Kidney epithelial cell (primary cell): ENCODE data around the gene ATP5F1A. TPM values are rescaled to one million over a fixed set of nuclear protein-coding genes. Genes with fewer than 3 reads are reported as not detected.

Experiments
- DNase-seq: peaks from one replicate; pipeline ENCODE4 v3.0.0-alpha.2; 2010; ENCODE audit warnings: low read depth
- H3K27me3 ChIP-seq: 2 replicates; pipeline ENCODE4 v1.6.0; 2011; ENCODE audit warnings: low read length; ENCODE audit not compliant: control insufficient read depth, insufficient read depth
- H3K36me3 ChIP-seq: 2 replicates; pipeline ENCODE4 v1.5.1; 2011; ENCODE audit warnings: low read length; ENCODE audit not compliant: control insufficient read depth, insufficient read depth
- H3K4me3 ChIP-seq: 2 replicates; pipeline ENCODE4 v1.5.1; 2011; ENCODE audit warnings: low read depth, mild to moderate bottlenecking, control low read depth, low read length
- total RNA-seq: library from RNA; depleted of rRNA; stranded (reverse); fragments of >200 nt; gene quantifications from 2 replicates; pipeline ENCODE4 v1.2.3, GENCODE V29; 2015
- TF ChIP-seq, protein P1 (sequence below): IDR thresholded peaks from 2 replicates; pipeline ENCODE4 v1.5.1; 2011; ENCODE audit warnings: mild to moderate bottlenecking, moderate library complexity, low read length, control low read depth, inconsistent platforms; ENCODE audit not compliant: insufficient read depth, poor library complexity, severe bottlenecking

ATP5F1A gene
- total RNA-seq, 1 donor from 2014 or later: 364 TPM

DNA sequence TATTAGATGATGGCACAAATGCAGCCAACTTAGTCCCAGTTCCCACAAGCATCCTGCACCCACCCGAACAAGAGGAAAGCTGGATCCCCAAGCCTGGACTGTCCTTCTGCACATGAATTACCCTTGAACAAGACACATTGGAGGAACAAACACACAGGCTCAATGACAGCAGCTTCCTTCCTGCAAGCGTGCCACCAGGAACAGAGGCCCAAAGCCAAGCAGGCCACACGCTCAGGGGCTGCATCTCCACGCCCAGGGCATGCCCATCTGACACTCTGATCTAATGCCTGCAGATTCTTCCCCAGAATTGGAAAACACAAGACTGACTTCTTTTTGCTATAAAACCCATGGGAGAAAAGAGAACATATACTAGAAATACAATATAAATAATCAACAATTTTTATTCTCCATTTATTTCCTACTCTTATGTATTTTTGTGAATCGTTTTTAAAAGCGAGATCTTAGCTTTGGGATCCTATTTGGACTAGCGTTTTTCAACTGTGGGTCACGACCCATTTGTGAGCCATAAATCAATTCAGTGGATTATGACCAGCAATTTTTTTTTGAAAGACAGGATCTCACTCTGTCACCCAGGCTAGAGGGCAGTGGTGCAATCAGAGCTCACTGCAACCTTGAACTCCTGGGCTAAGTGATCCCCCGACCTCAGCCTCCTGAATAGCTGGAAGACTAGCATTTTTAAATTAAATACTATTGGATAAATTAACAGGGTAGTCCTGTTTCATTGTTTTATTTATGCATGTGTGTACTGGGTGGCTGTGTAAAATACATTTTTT lies 60.4 kb downstream of the ATP5F1A start:
- no peaks in the 10 kb centered on the region for H3K27me3 ChIP-seq
- DNase-seq: no peak
- H3K36me3 ChIP-seq: no peaks in the 10 kb centered on the region
- TF ChIP-seq, protein P1, sequence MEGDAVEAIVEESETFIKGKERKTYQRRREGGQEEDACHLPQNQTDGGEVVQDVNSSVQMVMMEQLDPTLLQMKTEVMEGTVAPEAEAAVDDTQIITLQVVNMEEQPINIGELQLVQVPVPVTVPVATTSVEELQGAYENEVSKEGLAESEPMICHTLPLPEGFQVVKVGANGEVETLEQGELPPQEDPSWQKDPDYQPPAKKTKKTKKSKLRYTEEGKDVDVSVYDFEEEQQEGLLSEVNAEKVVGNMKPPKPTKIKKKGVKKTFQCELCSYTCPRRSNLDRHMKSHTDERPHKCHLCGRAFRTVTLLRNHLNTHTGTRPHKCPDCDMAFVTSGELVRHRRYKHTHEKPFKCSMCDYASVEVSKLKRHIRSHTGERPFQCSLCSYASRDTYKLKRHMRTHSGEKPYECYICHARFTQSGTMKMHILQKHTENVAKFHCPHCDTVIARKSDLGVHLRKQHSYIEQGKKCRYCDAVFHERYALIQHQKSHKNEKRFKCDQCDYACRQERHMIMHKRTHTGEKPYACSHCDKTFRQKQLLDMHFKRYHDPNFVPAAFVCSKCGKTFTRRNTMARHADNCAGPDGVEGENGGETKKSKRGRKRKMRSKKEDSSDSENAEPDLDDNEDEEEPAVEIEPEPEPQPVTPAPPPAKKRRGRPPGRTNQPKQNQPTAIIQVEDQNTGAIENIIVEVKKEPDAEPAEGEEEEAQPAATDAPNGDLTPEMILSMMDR: no peak
- no peak overlapping the region for H3K4me3 ChIP-seq

DNA sequence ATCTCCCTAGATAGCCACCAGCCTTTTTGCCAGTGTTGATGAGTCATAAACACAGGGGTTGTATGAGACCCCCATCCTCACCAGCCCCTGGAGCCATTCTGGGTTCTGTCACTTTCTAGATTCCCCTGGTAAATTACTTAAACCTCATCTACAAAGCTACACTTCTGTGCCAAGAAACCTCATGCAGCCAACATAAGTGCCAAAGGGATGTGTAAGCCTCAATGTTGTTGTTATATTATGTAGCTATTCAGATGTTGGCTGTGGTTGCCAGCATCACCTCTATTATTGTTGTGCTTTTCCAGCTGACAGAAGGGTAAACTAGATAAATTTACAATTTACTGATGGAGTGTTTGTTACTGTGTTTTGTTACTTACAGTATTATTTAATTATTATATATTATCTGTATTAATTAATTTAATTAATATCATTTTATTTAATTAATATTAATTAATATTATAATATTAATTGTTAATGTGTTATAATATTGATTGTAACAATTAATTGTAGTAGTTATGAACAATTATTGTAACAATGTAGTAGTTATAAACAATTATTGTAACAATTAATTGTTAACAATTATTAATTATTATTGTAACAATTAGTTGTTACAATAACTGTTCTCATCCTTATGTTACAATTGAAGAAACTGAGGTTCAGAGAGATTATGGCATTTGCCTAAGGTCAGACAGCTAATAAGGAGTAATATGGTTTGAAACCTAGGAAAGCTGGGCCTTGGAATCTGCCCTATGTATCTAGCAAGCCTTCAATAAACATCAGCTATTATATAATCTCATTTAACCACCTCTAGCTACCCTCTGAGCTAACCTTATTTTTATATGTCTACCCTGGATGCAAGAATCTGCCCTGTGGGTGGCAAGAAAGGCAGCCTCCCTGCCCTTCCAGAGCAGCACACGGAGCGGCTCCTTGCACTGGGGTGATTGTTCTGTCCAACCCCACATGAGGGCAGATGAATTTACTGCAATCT lies 62.1 kb downstream of the ATP5F1A start:
- TF ChIP-seq, protein P1: no peak
- no peaks in the 10 kb centered on the region for H3K36me3 ChIP-seq
- H3K4me3 ChIP-seq: no peak overlapping the region
- DNase-seq: no peak
- no peaks in the 10 kb centered on the region for H3K27me3 ChIP-seq

- no peak for DNase-seq
- Histone ChIP-seq H3K4me3 (no peak overlapping the region), H3K27me3 (no peaks in the 10 kb centered on the region), H3K36me3 (no peaks in the 10 kb centered on the region)
- TF ChIP-seq, protein P1: no peak
Observed at GRCh38 chr18:46034230-46034629, 63.9 kb downstream of the ATP5F1A start.

DNA sequence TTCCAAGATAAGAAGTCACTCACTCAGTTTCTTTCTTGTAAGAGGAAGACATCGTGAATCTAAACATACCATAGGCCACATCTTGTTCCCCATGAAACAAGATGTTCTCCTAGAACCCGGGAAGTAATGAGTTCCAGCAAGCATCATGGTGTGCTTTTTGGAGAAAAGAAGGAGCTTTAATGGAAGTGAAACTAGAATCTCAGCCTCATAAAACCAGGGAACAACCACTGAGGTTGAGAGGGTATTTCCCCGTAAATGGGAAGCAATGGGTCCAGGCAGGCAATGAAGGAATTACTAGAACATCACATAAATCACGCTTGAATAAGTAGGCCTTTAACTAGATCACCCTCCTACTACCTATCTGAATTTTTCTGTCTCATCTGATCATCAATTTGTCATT lies 66.4 kb downstream of the ATP5F1A start:
- Histone ChIP-seq H3K27me3 (peaks cover 2% of the 10 kb centered on the region), H3K36me3 (no peaks in the 10 kb centered on the region), H3K4me3 (no peak overlapping the region)
- DNase-seq: no peak
- TF ChIP-seq, protein P1: no peak

Other genes starting within 250 kb of the ATP5F1A start
- 38.2 and 45.7 TPM in 2 replicates for gene EPG5, start 131.0 kb downstream of the ATP5F1A start, total RNA-seq
- gene PSTPIP2, start 26.0 kb downstream of the ATP5F1A start, total RNA-seq: 11.2 and 14.2 TPM in 2 replicates
- 28.8 and 36.3 TPM in 2 replicates for gene HAUS1, start 6.1 kb upstream of the ATP5F1A start, total RNA-seq